Breast epithelium (tissue), 4 donors: ENCODE data around the gene CUL3. TPM values are rescaled to one million over a fixed set of nuclear protein-coding genes. Genes with fewer than 3 reads are reported as not detected.

ENCODE experiments used
- DNase-seq, 2 donors: peaks; one replicate each; pipeline ENCODE4 v3.0.0-alpha.2; 2019; ENCODE audit warnings: low spot score in 2 of 2
- H3K27ac ChIP-seq, 2 donors: fragments of 200-600 bp; sonication (generic) in 1 of 2; one replicate each; pipeline ENCODE4 v1.5.1; 2016 to 2019; ENCODE audit warnings: mild to moderate bottlenecking in 1 of 2
- H3K27me3 ChIP-seq, 2 donors: fragments of 200-600 bp; sonication (generic) in 1 of 2; one replicate each; pipeline versions ENCODE4 v1.5.1 to v1.6.0; 2017 to 2019; ENCODE audit warnings: control low read depth in 1 of 2, mild to moderate bottlenecking in 1 of 2
- H3K36me3 ChIP-seq: fragments of 200-600 bp; one replicate; pipeline ENCODE4 v1.5.1; 2019
- H3K4me1 ChIP-seq, 2 donors: fragments of 200-600 bp; sonication (generic); one replicate each; pipeline ENCODE4 v1.5.1; 2016 to 2019; ENCODE audit warnings: control low read depth in 1 of 2
- H3K4me3 ChIP-seq, 3 donors: fragments of 200-600 bp; sonication (generic); 1 replicate in 2 of 3; 2 replicates in 1 of 3; pipeline ENCODE4 v1.5.1; 2016 to 2019; ENCODE audit warnings: mild to moderate bottlenecking in 3 of 3, moderate library complexity in 2 of 3
- H3K9me3 ChIP-seq, 2 donors: fragments of 200-600 bp; sonication (generic) in 1 of 2; one replicate each; pipeline ENCODE4 v1.5.1; 2016 to 2019; ENCODE audit warnings: control low read depth in 1 of 2
- CTCF ChIP-seq, 3 donors: fragments of 450-650 bp; IDR thresholded peaks; one replicate each; pipeline ENCODE4 v1.5.1; 2016 to 2017; ENCODE audit warnings: antibody characterized with exemption in 3 of 3, mild to moderate bottlenecking in 3 of 3, moderate library complexity in 3 of 3
- POLR2A ChIP-seq: fragments of 450-650 bp; IDR thresholded peaks from one replicate; pipeline ENCODE4 v1.6.1; 2016; ENCODE audit warnings: antibody characterized with exemption, mild to moderate bottlenecking, moderate library complexity
- POLR2AphosphoS5 ChIP-seq, 3 donors: sonication (generic); formaldehyde crosslinking; IDR thresholded peaks; one replicate each; pipeline ENCODE4 v1.6.1; 2017; ENCODE audit warnings: antibody characterized with exemption in 3 of 3
- intact Hi-C: fragments of 100-400 bp; cut with DNase I; formaldehyde crosslinking; loops from one replicate; pipeline ENCODE4 v1.15.1; 2023; ENCODE audit warnings: low total_unique reads
- total RNA-seq, 3 donors: library from RNA; depleted of rRNA; stranded (reverse); fragments of >200 nt; gene quantifications; one replicate each; pipeline ENCODE4 v1.1.0, GENCODE V29; 2016

CUL3 gene
- total RNA-seq, 3 donors from 2014 or later: 71.2 to 111 (median 82.3) TPM

- no peak overlapping the region for H3K4me3 ChIP-seq
- intact Hi-C loops: no loop called here
- no peak for DNase-seq
- TF ChIP-seq POLR2AphosphoS5 (IDR thresholded peaks at IDR 0.05) (no peak), CTCF (IDR thresholded peaks at IDR 0.05) (no peak), POLR2A (no peak)
- no peaks in the 10 kb centered on the region for H3K27me3 ChIP-seq
- H3K36me3 ChIP-seq: no peaks in the 10 kb centered on the region
- H3K9me3 ChIP-seq: no peaks in the 10 kb centered on the region
- no peak overlapping the region for H3K27ac ChIP-seq
- no peaks in the 10 kb centered on the region for H3K4me1 ChIP-seq
Measured at GRCh38 chr2:224601923-224602322, 16.8 kb upstream of the CUL3 start.

DNA sequence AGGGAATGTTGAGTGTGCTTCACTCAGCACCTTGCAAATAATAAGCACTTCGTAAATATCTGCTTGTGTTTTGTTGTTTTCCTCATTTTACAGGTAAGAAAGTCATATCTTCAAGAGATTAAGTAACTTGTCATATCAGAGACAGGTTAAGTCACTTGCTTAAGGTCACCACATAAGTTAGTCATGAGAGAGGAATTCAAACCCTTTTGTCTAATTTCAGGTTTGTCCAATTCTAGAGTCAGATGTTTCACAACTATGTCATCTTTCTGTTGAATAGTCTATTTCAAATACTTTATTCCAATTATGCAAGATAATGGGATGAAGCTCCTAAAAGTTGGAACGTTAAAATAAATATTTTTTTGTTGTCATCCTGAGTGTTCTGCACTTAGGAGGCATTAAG lies 13.5 kb upstream of the CUL3 start:
- intact Hi-C loops: no loop called here

DNA sequence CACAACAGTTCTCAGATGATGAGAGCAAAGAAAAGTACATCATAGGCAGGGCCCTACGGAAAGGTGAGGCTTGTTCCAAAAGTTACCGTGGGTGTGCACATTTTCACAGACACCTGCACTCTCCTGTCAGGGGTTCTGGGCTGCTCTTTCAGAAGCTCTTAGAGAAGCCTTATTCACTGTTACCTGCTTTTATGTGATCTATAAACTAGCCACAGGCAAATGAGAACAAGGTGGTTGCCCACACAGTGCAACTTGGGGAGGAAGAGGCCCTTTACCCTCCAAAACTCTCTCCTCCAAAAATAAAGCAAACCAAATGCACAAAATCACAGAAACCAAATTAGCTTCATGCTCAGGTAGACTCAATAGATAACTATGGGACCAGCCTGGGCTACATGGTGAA lies 11.1 kb upstream of the CUL3 start:
- Histone ChIP-seq H3K9me3 (no peaks in the 10 kb centered on the region), H3K27me3 (no peaks in the 10 kb centered on the region), H3K27ac (no peak overlapping the region), H3K4me1 (no peaks in the 10 kb centered on the region), H3K4me3 (no peak overlapping the region), H3K36me3 (no peaks in the 10 kb centered on the region)
- TF ChIP-seq POLR2A (no peak), POLR2AphosphoS5 (IDR thresholded peaks at IDR 0.05) (no peak), CTCF (IDR thresholded peaks at IDR 0.05) (no peak)
- intact Hi-C loops: no loop called here
- no peak for DNase-seq

More for the DNA sequence above, 13.5 kb upstream of the CUL3 start:
- Histone ChIP-seq H3K36me3 (no peaks in the 10 kb centered on the region), H3K4me1 (no peaks in the 10 kb centered on the region), H3K27ac (no peak overlapping the region), H3K27me3 (no peaks in the 10 kb centered on the region), H3K4me3 (no peak overlapping the region), H3K9me3 (no peaks in the 10 kb centered on the region)
- TF ChIP-seq POLR2A (no peak), POLR2AphosphoS5 (IDR thresholded peaks at IDR 0.05) (no peak), CTCF (IDR thresholded peaks at IDR 0.05) (no peak)
- no peak for DNase-seq

DNA sequence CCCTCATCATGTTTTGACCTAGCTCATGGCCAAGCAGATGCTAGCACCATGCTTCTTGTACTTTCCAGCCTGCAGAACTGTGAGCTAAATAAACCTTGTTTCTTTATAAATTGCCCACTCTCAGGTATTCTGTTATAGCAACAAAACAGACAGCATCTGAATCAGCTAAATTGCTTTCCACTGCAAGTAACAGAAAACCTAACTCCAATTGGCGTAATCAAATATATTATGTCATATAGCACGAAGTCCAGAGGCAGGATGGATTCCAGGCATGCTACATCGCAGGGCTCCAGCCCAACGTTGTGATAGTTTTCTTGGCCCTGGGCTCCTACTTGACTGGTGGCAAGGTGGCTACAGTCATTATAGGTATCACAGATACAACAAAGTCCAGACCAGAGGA lies 10.4 kb upstream of the CUL3 start:
- no peak for TF ChIP-seq CTCF (IDR thresholded peaks at IDR 0.05)
- TF ChIP-seq POLR2AphosphoS5 (IDR thresholded peaks at IDR 0.05): no peak
- no peak for TF ChIP-seq POLR2A
- H3K27ac ChIP-seq: no peak overlapping the region
- no peaks in the 10 kb centered on the region for H3K4me1 ChIP-seq
- no peaks in the 10 kb centered on the region for H3K27me3 ChIP-seq
- DNase-seq: no peak
- H3K9me3 ChIP-seq: no peaks in the 10 kb centered on the region
- intact Hi-C loops: no loop called here
- H3K36me3 ChIP-seq: no peaks in the 10 kb centered on the region
- no peak overlapping the region for H3K4me3 ChIP-seq

- intact Hi-C loops: no loop called here
- TF ChIP-seq POLR2A: no peak
- no peak for TF ChIP-seq CTCF (IDR thresholded peaks at IDR 0.05)
- TF ChIP-seq POLR2AphosphoS5 (IDR thresholded peaks at IDR 0.05): no peak
- H3K36me3 ChIP-seq: no peaks in the 10 kb centered on the region
Measured at GRCh38 chr2:224594840-224595239, 9.7 kb upstream of the CUL3 start.

More at GRCh38 chr2:224594840-224595239, 9.7 kb upstream of the CUL3 start:
- H3K27me3 ChIP-seq: no peaks in the 10 kb centered on the region
- no peak for DNase-seq
- H3K9me3 ChIP-seq: no peaks in the 10 kb centered on the region
- H3K4me1 ChIP-seq: no peaks in the 10 kb centered on the region
- H3K4me3 ChIP-seq: no peak overlapping the region
- no peak overlapping the region for H3K27ac ChIP-seq
